HEK293 (cell line): ENCODE measurements around the gene CPM.

ENCODE experiments used
- AEBP2 ChIP-seq: fragments of 450-650 bp; formaldehyde crosslinking; IDR thresholded peaks from 2 replicates; pipeline ENCODE4 v1.5.1; 2016; ENCODE audit warnings: missing biosample characterization, missing genetic modification characterization, borderline replicate concordance
- HIC1 ChIP-seq: fragments of 450-650 bp; formaldehyde crosslinking; IDR thresholded peaks from 2 replicates; pipeline ENCODE4 v1.5.1; 2016; ENCODE audit warnings: missing biosample characterization, missing genetic modification characterization
- IKZF3 ChIP-seq: fragments of 450-650 bp; IDR thresholded peaks from 2 replicates; pipeline ENCODE4 v1.5.0; 2018; ENCODE audit warnings: missing biosample characterization, mild to moderate bottlenecking, missing genetic modification characterization, moderate library complexity
- KLF7 ChIP-seq: fragments of 450-650 bp; formaldehyde crosslinking; IDR thresholded peaks from 2 replicates; pipeline ENCODE4 v1.5.1; 2016; ENCODE audit warnings: missing biosample characterization, missing genetic modification characterization, borderline replicate concordance
- KLF9 ChIP-seq: fragments of 450-650 bp; formaldehyde crosslinking; IDR thresholded peaks from 2 replicates; pipeline ENCODE4 v1.5.1; 2016; ENCODE audit warnings: missing biosample characterization, missing genetic modification characterization, low read depth
- SCRT1 ChIP-seq: fragments of 450-650 bp; formaldehyde crosslinking; IDR thresholded peaks from 2 replicates; pipeline ENCODE4 v1.5.1; 2016; ENCODE audit warnings: missing biosample characterization, missing genetic modification characterization, borderline replicate concordance
- ZBTB10 ChIP-seq: fragments of 450-650 bp; formaldehyde crosslinking; IDR thresholded peaks from 2 replicates; pipeline ENCODE4 v1.5.1; 2016; ENCODE audit warnings: missing biosample characterization, missing genetic modification characterization
- ZBTB49 ChIP-seq: fragments of 450-650 bp; formaldehyde crosslinking; IDR thresholded peaks from 2 replicates; pipeline ENCODE4 v1.5.1; 2016; ENCODE audit warnings: missing biosample characterization, missing genetic modification characterization, low read depth
- ZNF112 ChIP-seq: fragments of 450-650 bp; formaldehyde crosslinking; IDR thresholded peaks from 2 replicates; pipeline ENCODE4 v1.5.0; 2017; ENCODE audit warnings: missing biosample characterization, missing genetic modification characterization
- ZNF132 ChIP-seq: fragments of 450-650 bp; formaldehyde crosslinking; IDR thresholded peaks from 2 replicates; pipeline ENCODE4 v1.5.1; 2017; ENCODE audit warnings: missing biosample characterization, missing genetic modification characterization, borderline replicate concordance
- ZNF214 ChIP-seq: fragments of 450-650 bp; formaldehyde crosslinking; IDR thresholded peaks from 2 replicates; pipeline ENCODE4 v1.5.1; 2017; ENCODE audit warnings: missing biosample characterization, mild to moderate bottlenecking, missing genetic modification characterization, borderline replicate concordance
- ZNF23 ChIP-seq: fragments of 450-650 bp; formaldehyde crosslinking; IDR thresholded peaks from 2 replicates; pipeline ENCODE4 v1.5.1; 2016; ENCODE audit warnings: missing biosample characterization, missing genetic modification characterization, borderline replicate concordance
- ZNF280D ChIP-seq: fragments of 450-650 bp; formaldehyde crosslinking; IDR thresholded peaks from 2 replicates; pipeline ENCODE4 v1.5.1; 2016; ENCODE audit warnings: missing biosample characterization, missing genetic modification characterization
- ZNF302 ChIP-seq: fragments of 450-650 bp; formaldehyde crosslinking; IDR thresholded peaks from 2 replicates; pipeline ENCODE4 v1.5.1; 2016; ENCODE audit warnings: missing biosample characterization, missing genetic modification characterization, low read depth
- ZNF449 ChIP-seq: fragments of 450-650 bp; formaldehyde crosslinking; IDR thresholded peaks from 2 replicates; pipeline ENCODE4 v1.5.1; 2017; ENCODE audit warnings: missing biosample characterization, mild to moderate bottlenecking, missing genetic modification characterization, moderate library complexity
- ZNF473 ChIP-seq: fragments of 450-650 bp; formaldehyde crosslinking; IDR thresholded peaks from 2 replicates; pipeline ENCODE4 v1.5.1; 2017; ENCODE audit warnings: missing biosample characterization, missing genetic modification characterization
- ZNF501 ChIP-seq: fragments of 450-650 bp; formaldehyde crosslinking; IDR thresholded peaks from 2 replicates; pipeline ENCODE4 v1.5.1; 2016; ENCODE audit warnings: missing biosample characterization, missing genetic modification characterization
- ZNF514 ChIP-seq: fragments of 450-650 bp; formaldehyde crosslinking; IDR thresholded peaks from 2 replicates; pipeline ENCODE4 v1.5.1; 2016; ENCODE audit warnings: missing biosample characterization, missing genetic modification characterization
- ZNF548 ChIP-seq: fragments of 450-650 bp; formaldehyde crosslinking; IDR thresholded peaks from 2 replicates; pipeline ENCODE4 v1.5.1; 2016; ENCODE audit warnings: missing biosample characterization, missing genetic modification characterization
- ZNF580 ChIP-seq: fragments of 450-650 bp; formaldehyde crosslinking; IDR thresholded peaks from 2 replicates; pipeline ENCODE4 v1.5.1; 2016; ENCODE audit warnings: missing biosample characterization, missing genetic modification characterization
- ZNF585B ChIP-seq: fragments of 450-650 bp; formaldehyde crosslinking; IDR thresholded peaks from 2 replicates; pipeline ENCODE4 v1.5.1; 2016; ENCODE audit warnings: missing biosample characterization, missing genetic modification characterization
- ZNF658 ChIP-seq: fragments of 450-650 bp; formaldehyde crosslinking; IDR thresholded peaks from 2 replicates; pipeline ENCODE4; 2016; ENCODE audit warnings: missing biosample characterization, missing genetic modification characterization
- ZNF660 ChIP-seq: fragments of 450-650 bp; IDR thresholded peaks from 2 replicates; pipeline ENCODE4 v1.5.1; 2018; ENCODE audit warnings: missing biosample characterization, mild to moderate bottlenecking, missing genetic modification characterization
- ZNF830 ChIP-seq: fragments of 450-650 bp; IDR thresholded peaks from 2 replicates; pipeline ENCODE4 v1.5.0; 2018; ENCODE audit warnings: missing biosample characterization, missing genetic modification characterization, low read depth, mild to moderate bottlenecking, moderate library complexity
- ZSCAN16 ChIP-seq: fragments of 450-650 bp; formaldehyde crosslinking; IDR thresholded peaks from 2 replicates; pipeline ENCODE4 v1.5.1; 2016; ENCODE audit warnings: missing biosample characterization, missing genetic modification characterization

CPM gene

GRCh38 chr12:68807576-68808387 lies 125.2 kb downstream of the CPM start, which contains the start of gene MDM2 (continued):
- TF ChIP-seq ZBTB10 (tag by site-specific recombination) (peak; percentile 95), HIC1 (peak; percentile 64), ZNF112 (tag by site-specific recombination) (no peak), IKZF3 (no peak), ZNF501 (peak; percentile 72; the same call in 1 of the 2 replicates), ZNF585B (tag by site-specific recombination) (no peak), ZNF280D (tag by site-specific recombination) (no peak), ZNF473 (tag by site-specific recombination) (no peak), ZNF830 (no peak), SCRT1 (tag by site-specific recombination) (no peak), ZNF132 (tag by site-specific recombination) (no peak), ZBTB49 (no peak), KLF7 (tag by site-specific recombination) (peak; percentile 67; the same call in 1 of the 2 replicates), ZNF514 (tag by site-specific recombination) (no peak), ZNF449 (tag by site-specific recombination) (peak; percentile 97), ZNF658 (tag by site-specific recombination) (no peak), ZNF214 (tag by site-specific recombination) (no peak; the same call in 1 of the 2 replicates), ZSCAN16 (tag by site-specific recombination) (no peak), ZNF23 (tag by site-specific recombination) (no peak), KLF9 (tag by site-specific recombination) (peak; percentile 93), ZNF660 (tag by site-specific recombination) (peak; percentile 53), AEBP2 (tag by site-specific recombination) (no peak), ZNF302 (no peak), ZNF548 (tag by site-specific recombination) (no peak), ZNF580 (tag by site-specific recombination) (peak; percentile 59; the same call in 1 of the 2 replicates)
